GM10266 (cell line): Measurements from ENCODE around the gene SLC4A1AP.

Source experiments
- DNase-seq: peaks from one replicate; pipeline ENCODE4 v3.0.0; 2012; ENCODE audit errors: extremely low spot score
- CTCF ChIP-seq: IDR thresholded peaks from 2 replicates; pipeline ENCODE4 v1.5.1; 2012; ENCODE audit warnings: mild to moderate bottlenecking, low read depth; ENCODE audit not compliant: control insufficient read depth, insufficient read depth; ENCODE audit errors: missing control alignments

The SLC4A1AP gene

GRCh38 chr2:27689424-27689823, 25.7 kb downstream of the SLC4A1AP start:
- TF ChIP-seq CTCF = no peak
- no peak for DNase-seq

GRCh38 chr2:27690052-27690451, 26.4 kb downstream of the SLC4A1AP start:
- no peak for DNase-seq
- TF ChIP-seq CTCF = no peak

GRCh38 chr2:27697660-27698059, 34.0 kb downstream of the SLC4A1AP start:
- DNase-seq = no peak

GRCh38 chr2:27701676-27702075, 38.0 kb downstream of the SLC4A1AP start:
- no peak for TF ChIP-seq CTCF
- no peak for DNase-seq

More at GRCh38 chr2:27697660-27698059, 34.0 kb downstream of the SLC4A1AP start:
- TF ChIP-seq CTCF = no peak

- no peak for DNase-seq
- no peak for TF ChIP-seq CTCF
These were observed 38.6 kb downstream of the SLC4A1AP start for GRCh38 chr2:27702302-27702701.

- peak; percentile 92 for TF ChIP-seq CTCF
- DNase-seq = peak; percentile 74
These were observed 40.1 kb downstream of the SLC4A1AP start for GRCh38 chr2:27703638-27704341.

GRCh38 chr2:27704342-27704876, 40.7 kb downstream of the SLC4A1AP start:
- DNase-seq = no peak
- TF ChIP-seq CTCF = no peak
